Thyroid gland (tissue), 4 donors: Measurements from ENCODE around the gene WHRN.

Source experiments
- POLR2A ChIP-seq, 2 donors: fragments of 450-650 bp; IDR thresholded peaks; one replicate each; pipeline ENCODE4 v1.6.1; 2017; ENCODE audit warnings: antibody characterized with exemption in 2 of 2, mild to moderate bottlenecking in 2 of 2, moderate library complexity in 1 of 2
- TF ChIP-seq, protein P1 (sequence below), 6 experiments: fragments of 200-600 bp in 3 of 6; fragments of 450-650 bp in 3 of 6; sonication (generic) in 3 of 6; IDR thresholded peaks; one replicate each; pipeline ENCODE4 v1.5.1; 2016 to 2019; ENCODE audit warnings: antibody characterized with exemption in 6 of 6, mild to moderate bottlenecking in 2 of 6, inconsistent platforms in 1 of 6, moderate library complexity in 1 of 6

DNA sequence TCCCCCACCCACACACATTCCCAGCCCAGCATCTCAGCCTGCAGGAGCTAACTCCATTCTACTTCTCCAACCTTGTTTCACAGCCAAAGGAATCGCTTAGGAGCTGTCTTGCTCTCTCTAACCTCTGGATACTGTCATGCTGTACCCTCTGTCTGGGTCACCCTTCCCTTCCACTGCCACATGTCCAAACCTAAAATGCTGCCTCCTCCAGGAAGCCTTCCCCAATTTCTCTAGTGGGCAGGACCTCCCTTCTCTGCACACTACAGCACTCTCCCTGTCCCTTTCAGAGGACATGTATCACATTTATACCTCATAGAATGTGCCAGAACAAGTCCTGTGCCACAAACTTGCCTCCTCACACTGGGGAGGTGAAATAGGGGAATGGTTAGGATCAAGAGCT lies 30.8 kb downstream of the WHRN start:
- TF ChIP-seq, protein P1, sequence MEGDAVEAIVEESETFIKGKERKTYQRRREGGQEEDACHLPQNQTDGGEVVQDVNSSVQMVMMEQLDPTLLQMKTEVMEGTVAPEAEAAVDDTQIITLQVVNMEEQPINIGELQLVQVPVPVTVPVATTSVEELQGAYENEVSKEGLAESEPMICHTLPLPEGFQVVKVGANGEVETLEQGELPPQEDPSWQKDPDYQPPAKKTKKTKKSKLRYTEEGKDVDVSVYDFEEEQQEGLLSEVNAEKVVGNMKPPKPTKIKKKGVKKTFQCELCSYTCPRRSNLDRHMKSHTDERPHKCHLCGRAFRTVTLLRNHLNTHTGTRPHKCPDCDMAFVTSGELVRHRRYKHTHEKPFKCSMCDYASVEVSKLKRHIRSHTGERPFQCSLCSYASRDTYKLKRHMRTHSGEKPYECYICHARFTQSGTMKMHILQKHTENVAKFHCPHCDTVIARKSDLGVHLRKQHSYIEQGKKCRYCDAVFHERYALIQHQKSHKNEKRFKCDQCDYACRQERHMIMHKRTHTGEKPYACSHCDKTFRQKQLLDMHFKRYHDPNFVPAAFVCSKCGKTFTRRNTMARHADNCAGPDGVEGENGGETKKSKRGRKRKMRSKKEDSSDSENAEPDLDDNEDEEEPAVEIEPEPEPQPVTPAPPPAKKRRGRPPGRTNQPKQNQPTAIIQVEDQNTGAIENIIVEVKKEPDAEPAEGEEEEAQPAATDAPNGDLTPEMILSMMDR (IDR thresholded peaks at IDR 0.05), result no peak
- no peak for TF ChIP-seq POLR2A (IDR thresholded peaks at IDR 0.05)
